Prostate gland (tissue), 2 donors: Measurements from ENCODE around the gene MAP1LC3A.

Source experiments
- CTCF ChIP-seq, 4 experiments: fragments of 200-600 bp in 2 of 4; fragments of 450-650 bp in 2 of 4; sonication (generic) in 2 of 4; IDR thresholded peaks; 1 replicate in 3 of 4; 2 replicates in 1 of 4; pipeline ENCODE4 v1.5.1; 2016 to 2019; ENCODE audit warnings: antibody characterized with exemption in 4 of 4, mild to moderate bottlenecking in 2 of 4, moderate library complexity in 2 of 4
- POLR2A ChIP-seq: fragments of 450-650 bp; IDR thresholded peaks from one replicate; pipeline ENCODE4 v1.6.1; 2016; ENCODE audit warnings: antibody characterized with exemption, mild to moderate bottlenecking

DNA sequence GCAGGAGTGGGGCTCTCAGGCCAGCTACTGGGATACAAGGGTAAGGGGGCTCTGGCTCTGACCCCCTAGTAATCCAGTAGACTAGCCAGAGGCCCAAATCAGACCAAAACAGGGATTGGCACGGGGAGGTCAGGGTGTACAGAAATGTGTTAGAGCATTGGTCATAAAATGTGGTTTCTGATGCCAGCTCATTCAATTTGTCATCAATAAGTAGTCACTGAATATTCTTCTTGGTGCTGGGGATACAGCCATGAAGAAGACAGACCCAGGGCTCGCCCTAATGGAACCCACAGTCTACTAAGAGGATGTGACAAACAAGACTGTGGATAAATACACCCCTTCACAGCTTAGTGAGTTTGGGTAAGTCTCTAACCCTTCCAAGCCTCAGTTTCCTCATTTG, 11.1 kb downstream of the MAP1LC3A start:
- no peak for TF ChIP-seq CTCF (IDR thresholded peaks at IDR 0.05)
- TF ChIP-seq POLR2A, result no peak
